AG09309 (cell line): ENCODE measurements around the gene EP400.

ENCODE experiments used
- DNase-seq: peaks from one replicate; pipeline ENCODE4 v3.0.0-alpha.2; 2010; ENCODE audit warnings: low read depth
- H3K4me3 ChIP-seq: 2 replicates; pipeline ENCODE4 v1.5.1; 2011; ENCODE audit warnings: mild to moderate bottlenecking, low read depth, low read length, moderate library complexity; ENCODE audit not compliant: control insufficient read depth
- CTCF ChIP-seq: IDR thresholded peaks from 2 replicates; pipeline ENCODE4 v1.5.1; 2011; ENCODE audit warnings: mild to moderate bottlenecking, low read depth, low read length, inconsistent platforms; ENCODE audit not compliant: insufficient read depth, control insufficient read depth; ENCODE audit errors: missing control alignments

The EP400 gene

GRCh38 chr12:131910302-131911027 lies 39.3 kb upstream of the EP400 start:
- no peak for DNase-seq
- TF ChIP-seq CTCF: no peak
- no peak overlapping the region for H3K4me3 ChIP-seq

- TF ChIP-seq CTCF: no peak
- H3K4me3 ChIP-seq: no peak overlapping the region
- no peak for DNase-seq
Measured at GRCh38 chr12:131911028-131911650, 38.6 kb upstream of the EP400 start.

- no peak overlapping the region for H3K4me3 ChIP-seq
- no peak for TF ChIP-seq CTCF
- no peak for DNase-seq
Measured at GRCh38 chr12:131911851-131912477, 37.8 kb upstream of the EP400 start.

GRCh38 chr12:131912518-131913274 lies 37.0 kb upstream of the EP400 start:
- no peak for DNase-seq
- no peak for TF ChIP-seq CTCF
- no peak overlapping the region for H3K4me3 ChIP-seq

GRCh38 chr12:131913666-131914065 lies 36.1 kb upstream of the EP400 start:
- TF ChIP-seq CTCF: no peak
- no peak for DNase-seq
- H3K4me3 ChIP-seq: no peak overlapping the region

GRCh38 chr12:131914179-131914702 lies 35.5 kb upstream of the EP400 start:
- DNase-seq: no peak
- H3K4me3 ChIP-seq: no peak overlapping the region
- TF ChIP-seq CTCF: no peak
